Rectal smooth muscle tissue (tissue), 1 donor: ENCODE data around the gene NTN3.

Experiments used
- H3K27ac ChIP-seq: one replicate; pipeline ENCODE4 v1.7.0; 2013; ENCODE audit warnings: low read depth, low read length, inconsistent platforms
- H3K27me3 ChIP-seq: one replicate; pipeline ENCODE4 v1.7.0; 2013; ENCODE audit warnings: low read length; ENCODE audit not compliant: control insufficient read depth, insufficient read depth
- H3K36me3 ChIP-seq: one replicate; pipeline ENCODE4 v1.7.0; 2013; ENCODE audit warnings: low read length; ENCODE audit not compliant: control insufficient read depth, insufficient read depth
- H3K4me1 ChIP-seq: one replicate; pipeline ENCODE4 v1.7.0; 2013; ENCODE audit warnings: low read length; ENCODE audit not compliant: control insufficient read depth, insufficient read depth
- H3K4me3 ChIP-seq: one replicate; pipeline ENCODE4 v1.7.0; 2013; ENCODE audit warnings: low read length
- H3K9ac ChIP-seq: one replicate; pipeline ENCODE4 v1.7.0; 2013; ENCODE audit warnings: low read length

NTN3 gene

GRCh38 chr16:2489581-2489980, 18.5 kb downstream of the NTN3 start:
- Histone ChIP-seq H3K4me1 (no peaks in the 10 kb centered on the region), H3K27me3 (no peaks in the 10 kb centered on the region), H3K27ac (no peak overlapping the region), H3K36me3 (no peaks in the 10 kb centered on the region), H3K4me3 (no peak overlapping the region), H3K9ac (no peak overlapping the region)

GRCh38 chr16:2490190-2491105, 19.4 kb downstream of the NTN3 start:
- Histone ChIP-seq H3K36me3 (no peaks in the 10 kb centered on the region), H3K9ac (no peak overlapping the region), H3K4me3 (no peak overlapping the region), H3K4me1 (no peaks in the 10 kb centered on the region), H3K27me3 (no peaks in the 10 kb centered on the region), H3K27ac (no peak overlapping the region)

DNA sequence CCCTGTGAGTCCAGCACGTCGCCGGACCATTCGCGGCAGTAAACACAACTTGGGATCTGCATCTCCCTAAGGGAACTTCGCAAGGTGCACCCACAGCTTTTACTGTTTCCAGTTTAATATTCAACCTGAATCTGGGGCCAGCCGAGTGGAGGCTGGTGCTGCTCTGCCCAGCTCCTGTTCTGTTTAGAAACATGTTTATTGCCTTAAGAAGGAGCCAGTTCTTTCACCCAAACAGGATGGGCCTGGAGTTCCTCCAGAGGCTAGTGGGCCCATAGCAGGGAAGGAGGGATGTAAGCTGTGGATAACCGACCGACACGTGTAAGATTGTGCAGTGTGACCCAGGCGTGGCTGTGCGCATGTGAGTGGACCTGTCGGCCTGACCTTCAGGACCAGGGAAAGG, 21.2 kb downstream of the NTN3 start:
- H3K27ac ChIP-seq, result no peak overlapping the region

GRCh38 chr16:2493605-2494004, 22.5 kb downstream of the NTN3 start:
- no peaks in the 10 kb centered on the region for H3K27me3 ChIP-seq
- no peaks in the 10 kb centered on the region for H3K4me1 ChIP-seq
- peaks cover 9% of the 10 kb centered on the region for H3K36me3 ChIP-seq
- H3K9ac ChIP-seq, result no peak overlapping the region
- no peak overlapping the region for H3K4me3 ChIP-seq
- no peak overlapping the region for H3K27ac ChIP-seq

More for the DNA sequence above, 21.2 kb downstream of the NTN3 start:
- Histone ChIP-seq H3K4me3 (no peak overlapping the region), H3K27me3 (no peaks in the 10 kb centered on the region), H3K36me3 (peaks cover 6% of the 10 kb centered on the region), H3K9ac (no peak overlapping the region), H3K4me1 (no peaks in the 10 kb centered on the region)

GRCh38 chr16:2494616-2495015, 23.5 kb downstream of the NTN3 start:
- Histone ChIP-seq H3K36me3 (peaks cover 9% of the 10 kb centered on the region), H3K4me1 (no peaks in the 10 kb centered on the region), H3K9ac (no peak overlapping the region), H3K27me3 (no peaks in the 10 kb centered on the region), H3K4me3 (no peak overlapping the region), H3K27ac (no peak overlapping the region)

DNA sequence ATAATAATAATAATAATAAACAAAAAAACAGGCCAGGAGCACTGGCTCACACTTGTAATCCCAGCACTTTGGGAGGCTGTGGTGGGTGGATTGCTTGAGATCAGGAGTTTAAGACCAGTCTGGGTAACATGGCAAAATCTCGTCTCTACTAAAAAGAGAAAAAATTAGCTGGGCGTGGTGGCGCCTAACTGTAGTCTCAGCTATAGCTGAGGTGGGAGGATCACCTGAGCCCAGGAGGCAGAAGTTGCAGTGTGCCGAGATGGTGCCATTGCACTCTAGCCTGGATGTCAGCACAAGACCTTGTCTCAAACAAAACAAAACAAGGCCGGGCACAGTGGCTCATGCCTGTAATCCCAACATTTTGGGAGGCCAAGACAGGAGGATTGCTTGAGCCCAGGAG, 23.9 kb downstream of the NTN3 start:
- Histone ChIP-seq H3K27ac (no peak overlapping the region), H3K27me3 (no peaks in the 10 kb centered on the region), H3K4me3 (no peak overlapping the region), H3K4me1 (no peaks in the 10 kb centered on the region), H3K36me3 (peaks cover 9% of the 10 kb centered on the region), H3K9ac (no peak overlapping the region)

GRCh38 chr16:2496223-2497115, 25.4 kb downstream of the NTN3 start:
- no peaks in the 10 kb centered on the region for H3K4me1 ChIP-seq
- H3K27ac ChIP-seq, result no peak overlapping the region
- H3K36me3 ChIP-seq, result peaks cover 9% of the 10 kb centered on the region
- no peaks in the 10 kb centered on the region for H3K27me3 ChIP-seq
- H3K9ac ChIP-seq, result no peak overlapping the region
- no peak overlapping the region for H3K4me3 ChIP-seq

- H3K27ac ChIP-seq, result no peak overlapping the region
- H3K27me3 ChIP-seq, result no peaks in the 10 kb centered on the region
- H3K9ac ChIP-seq, result no peak overlapping the region
- peaks cover 9% of the 10 kb centered on the region for H3K36me3 ChIP-seq
- H3K4me1 ChIP-seq, result no peaks in the 10 kb centered on the region
- H3K4me3 ChIP-seq, result no peak overlapping the region
Observed at GRCh38 chr16:2497116-2497630, 26.1 kb downstream of the NTN3 start.

- Histone ChIP-seq H3K27ac (no peak overlapping the region), H3K4me3 (no peak overlapping the region), H3K4me1 (no peaks in the 10 kb centered on the region)
Observed at GRCh38 chr16:2497695-2498484, 26.8 kb downstream of the NTN3 start.

DNA sequence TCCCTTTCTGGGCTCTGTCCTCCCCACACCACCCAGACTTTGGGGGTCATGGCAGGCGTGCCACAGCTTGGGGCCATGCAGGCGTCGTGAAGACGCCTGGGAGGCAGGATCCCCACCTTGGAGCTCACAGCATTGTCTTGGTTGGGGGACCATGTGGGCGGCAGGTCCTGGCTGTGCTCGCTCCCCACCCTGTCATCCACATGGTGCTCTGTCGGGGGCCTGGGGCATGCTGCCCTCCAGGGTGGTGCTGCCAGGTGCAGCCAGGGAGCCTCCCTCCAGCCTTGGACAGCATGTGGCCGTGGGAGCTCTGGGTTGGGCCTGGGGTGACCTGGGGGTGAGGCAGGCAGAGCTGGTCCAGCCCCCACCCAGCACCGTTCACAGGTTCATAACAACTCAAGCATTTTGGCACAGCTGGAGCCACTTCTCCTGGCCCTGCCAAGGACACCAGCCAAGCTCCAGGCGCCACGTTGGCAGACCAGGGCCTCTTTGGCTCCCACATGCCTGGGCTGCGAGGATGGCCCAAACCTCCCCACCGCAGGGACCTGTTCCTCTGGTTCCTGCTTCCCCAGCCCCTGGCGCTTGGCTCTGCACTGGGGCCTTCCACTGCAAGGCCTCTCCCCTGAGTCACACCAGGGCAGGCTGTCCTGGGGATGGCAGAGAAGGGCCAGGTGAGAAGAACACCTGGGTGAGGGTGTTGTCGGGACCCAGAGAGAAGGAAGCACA, 27.6 kb downstream of the NTN3 start:
- Histone ChIP-seq H3K9ac (no peak overlapping the region), H3K4me1 (no peaks in the 10 kb centered on the region), H3K36me3 (peaks cover 9% of the 10 kb centered on the region), H3K27me3 (no peaks in the 10 kb centered on the region), H3K27ac (no peak overlapping the region), H3K4me3 (no peak overlapping the region)

More at GRCh38 chr16:2497695-2498484, 26.8 kb downstream of the NTN3 start:
- peaks cover 9% of the 10 kb centered on the region for H3K36me3 ChIP-seq
- H3K27me3 ChIP-seq, result no peaks in the 10 kb centered on the region
- H3K9ac ChIP-seq, result no peak overlapping the region

GRCh38 chr16:2499454-2499853, 28.4 kb downstream of the NTN3 start:
- peaks cover 9% of the 10 kb centered on the region for H3K36me3 ChIP-seq
- H3K27ac ChIP-seq, result no peak overlapping the region
- H3K4me1 ChIP-seq, result no peaks in the 10 kb centered on the region
- no peak overlapping the region for H3K9ac ChIP-seq
- no peaks in the 10 kb centered on the region for H3K27me3 ChIP-seq
- no peak overlapping the region for H3K4me3 ChIP-seq
